ENCODE data around the gene MSLN.

The MSLN gene

DNA sequence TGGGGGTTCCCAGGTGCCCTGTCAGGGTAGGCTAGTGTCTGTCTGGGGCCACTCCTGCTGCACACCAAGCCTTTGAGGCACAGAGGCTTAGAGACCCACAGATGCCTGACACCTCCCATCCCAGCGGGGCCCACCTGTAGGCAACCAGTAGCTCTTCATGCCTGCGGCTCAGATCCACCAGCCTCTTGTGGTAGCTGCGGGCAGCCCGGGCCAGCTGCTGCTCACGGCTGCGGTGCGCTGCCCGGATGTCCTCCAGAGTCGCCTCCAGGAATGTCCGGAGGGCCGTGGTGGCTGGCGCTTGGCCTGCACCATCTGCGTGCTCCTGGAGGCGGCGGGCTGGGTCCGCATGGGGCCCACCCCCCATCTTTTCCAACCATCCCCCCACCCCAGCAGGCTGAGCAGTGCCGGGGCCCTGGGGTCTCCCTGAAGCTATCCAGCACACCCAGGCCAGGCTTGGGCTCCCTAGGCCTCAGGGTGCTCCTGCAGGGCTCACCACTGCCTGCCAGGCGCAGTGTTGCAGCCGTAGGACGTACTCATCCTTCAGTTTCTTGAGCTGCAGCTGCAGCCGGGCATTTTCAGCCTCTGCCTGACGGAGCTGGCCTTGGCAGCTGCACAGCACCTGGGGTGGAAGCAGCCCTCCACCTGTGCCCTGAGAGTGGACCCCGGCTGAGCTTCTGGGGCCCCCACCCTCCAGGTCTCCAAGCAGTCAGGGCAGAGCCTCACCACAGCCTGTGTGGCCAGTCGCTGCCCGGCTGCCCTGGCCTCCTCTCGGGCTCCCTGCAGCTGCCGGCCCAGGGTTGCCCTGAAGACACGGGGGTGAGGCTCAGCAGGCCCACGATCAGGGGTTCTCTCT lies 36.1 kb upstream of the MSLN start:
- DNase-seq = no peak

DNA sequence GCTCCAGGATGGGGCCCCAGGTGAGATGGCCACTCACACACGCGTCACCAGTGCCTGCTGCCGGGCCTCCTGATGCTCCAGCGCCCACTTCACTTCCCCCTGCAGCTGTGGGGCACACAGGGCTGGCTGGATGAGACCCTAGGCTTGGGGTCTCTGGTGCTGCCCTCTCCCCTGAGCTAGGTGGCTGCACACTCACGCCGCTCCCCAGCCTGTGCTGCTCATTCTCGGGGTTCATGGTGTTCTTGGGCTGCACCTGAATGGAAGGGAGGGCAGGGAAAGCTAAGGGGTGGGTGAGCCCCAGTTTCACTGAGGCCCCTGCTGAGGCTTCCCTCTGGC lies 35.5 kb upstream of the MSLN start:
- no peak for DNase-seq

DNA sequence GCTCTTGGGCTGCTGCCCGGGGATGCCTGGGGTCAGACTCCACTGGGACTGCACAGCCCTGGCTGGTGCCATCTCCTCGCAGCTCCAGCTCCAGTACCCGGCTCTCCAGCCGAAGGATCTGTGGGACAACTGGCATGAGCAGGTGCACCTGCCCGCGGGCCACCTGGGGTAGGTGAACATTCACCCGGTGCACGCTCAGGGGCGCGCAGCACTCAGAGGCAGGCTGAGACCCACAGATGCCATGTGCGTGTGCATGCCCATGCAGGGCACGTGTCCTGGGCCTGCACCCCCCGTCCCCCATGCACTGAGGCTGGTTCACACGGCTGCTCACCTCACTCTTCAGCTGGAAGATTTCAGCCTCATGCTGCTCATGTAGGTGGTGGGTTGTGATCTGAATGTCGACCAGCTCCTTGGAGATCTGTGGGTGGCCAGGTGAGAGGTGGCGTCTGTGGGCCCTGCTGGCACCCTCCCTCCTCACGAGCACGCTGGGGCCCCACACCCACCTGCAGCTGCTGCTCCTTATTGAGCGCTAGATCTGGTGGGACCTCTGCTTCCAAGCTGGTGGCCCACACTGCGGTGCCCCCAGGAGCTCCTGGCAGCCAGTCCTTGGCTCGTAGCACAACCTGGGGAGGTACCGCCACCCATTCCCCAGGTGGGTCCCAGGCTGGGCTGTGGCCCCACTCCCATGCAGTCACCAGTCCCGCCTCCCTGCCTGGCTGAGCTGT lies 34.9 kb upstream of the MSLN start:
- DNase-seq = no peak

DNA sequence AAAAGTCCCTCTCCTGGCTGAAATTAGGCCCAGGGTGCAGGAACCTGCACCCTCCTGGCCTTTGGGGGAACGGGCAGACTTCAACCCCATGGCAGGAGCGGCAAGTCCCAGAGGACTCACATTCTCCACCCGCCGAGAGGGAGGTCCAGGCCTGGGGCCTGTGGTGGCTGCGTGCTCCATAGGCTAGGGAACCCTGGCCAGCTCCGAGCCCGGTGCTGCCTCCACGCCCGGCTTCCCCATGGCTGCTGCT lies 34.4 kb upstream of the MSLN start:
- DNase-seq = no peak

DNA sequence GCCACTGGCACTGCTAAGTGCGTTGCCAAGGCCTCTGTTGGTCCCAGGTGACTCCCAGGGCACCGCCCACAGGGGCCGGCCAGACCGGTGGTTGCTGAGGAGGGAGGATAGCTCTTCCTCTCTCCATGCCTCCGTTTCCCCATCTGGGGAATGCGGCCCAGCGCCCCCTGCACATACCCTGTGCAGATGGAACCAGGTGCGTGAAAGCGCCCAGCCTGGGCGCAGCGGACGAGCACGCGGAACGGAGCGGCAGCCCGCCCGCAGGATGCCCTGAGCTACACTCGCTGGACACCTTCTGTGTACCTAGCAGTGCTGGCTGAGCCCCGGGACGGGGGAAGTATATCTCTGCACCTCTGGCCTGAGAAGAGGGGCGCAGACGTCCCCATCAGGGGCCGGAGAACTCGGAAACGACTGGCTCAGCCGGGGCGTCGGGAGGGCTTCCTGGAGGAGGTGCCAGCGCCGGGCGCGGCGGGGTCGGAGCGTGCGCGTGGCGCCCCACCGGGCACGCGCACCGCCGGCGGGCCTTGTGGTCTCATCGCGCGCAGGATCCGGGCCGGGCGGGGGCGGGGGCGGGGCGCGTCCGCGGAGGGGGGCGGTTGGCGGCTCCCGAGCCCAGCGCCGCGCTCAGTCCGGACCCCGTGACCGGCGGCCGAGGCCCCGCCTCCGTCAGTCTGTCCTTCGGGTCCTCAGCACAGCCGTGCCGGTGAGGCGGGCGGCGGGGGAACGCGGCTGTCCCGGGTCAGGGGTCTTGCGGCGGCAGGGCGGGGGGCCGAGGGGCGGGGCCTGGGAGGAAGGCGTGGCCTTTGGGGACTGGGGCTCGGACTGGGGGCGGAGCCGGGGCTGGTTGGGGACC lies 33.9 kb upstream of the MSLN start, which contains the start of the genes CCDC78 and HAGHL:
CCDC78 (minus strand) TSS at position 6 of the 853 bp plus-strand sequence. CDS start 76 bp downstream, outside the sequence.
HAGHL (plus strand) TSS at position 669 of the 853 bp plus-strand sequence. CDS start 404 bp downstream, outside the sequence.
- peak; percentile 61 for DNase-seq

DNA sequence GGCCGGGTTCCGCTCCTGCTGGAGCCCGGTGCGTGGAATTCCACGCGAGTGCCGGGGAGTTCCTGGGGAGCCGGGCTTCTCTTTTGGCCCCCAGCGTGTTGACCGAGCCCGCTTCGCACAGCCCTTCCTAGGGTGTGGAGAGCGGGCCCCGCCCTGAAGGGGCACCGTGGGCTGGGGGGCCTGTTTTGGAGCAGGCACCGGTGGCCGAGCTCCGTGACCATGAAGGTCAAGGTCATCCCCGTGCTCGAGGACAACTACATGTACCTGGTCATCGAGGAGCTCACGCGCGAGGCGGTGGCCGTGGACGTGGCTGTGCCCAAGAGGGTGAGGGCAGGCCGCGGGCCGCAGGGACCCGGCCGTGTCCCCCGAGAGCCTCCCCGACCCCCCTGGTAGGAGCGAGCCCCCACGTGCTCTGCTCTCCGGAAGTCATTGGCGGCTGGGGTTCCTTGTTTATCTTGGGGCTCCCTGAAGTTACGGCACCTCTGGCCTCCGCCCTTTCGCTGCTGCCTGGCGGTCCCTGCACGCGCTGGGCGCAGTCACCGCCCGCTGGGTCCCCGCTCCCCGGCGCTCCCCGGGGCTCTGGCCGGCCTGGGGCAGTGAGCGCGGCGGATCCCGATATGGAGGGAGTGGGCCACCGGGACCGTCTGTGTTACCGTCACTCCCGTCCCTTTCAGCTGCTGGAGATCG lies 33.1 kb upstream of the MSLN start:
- no peak for DNase-seq

DNA sequence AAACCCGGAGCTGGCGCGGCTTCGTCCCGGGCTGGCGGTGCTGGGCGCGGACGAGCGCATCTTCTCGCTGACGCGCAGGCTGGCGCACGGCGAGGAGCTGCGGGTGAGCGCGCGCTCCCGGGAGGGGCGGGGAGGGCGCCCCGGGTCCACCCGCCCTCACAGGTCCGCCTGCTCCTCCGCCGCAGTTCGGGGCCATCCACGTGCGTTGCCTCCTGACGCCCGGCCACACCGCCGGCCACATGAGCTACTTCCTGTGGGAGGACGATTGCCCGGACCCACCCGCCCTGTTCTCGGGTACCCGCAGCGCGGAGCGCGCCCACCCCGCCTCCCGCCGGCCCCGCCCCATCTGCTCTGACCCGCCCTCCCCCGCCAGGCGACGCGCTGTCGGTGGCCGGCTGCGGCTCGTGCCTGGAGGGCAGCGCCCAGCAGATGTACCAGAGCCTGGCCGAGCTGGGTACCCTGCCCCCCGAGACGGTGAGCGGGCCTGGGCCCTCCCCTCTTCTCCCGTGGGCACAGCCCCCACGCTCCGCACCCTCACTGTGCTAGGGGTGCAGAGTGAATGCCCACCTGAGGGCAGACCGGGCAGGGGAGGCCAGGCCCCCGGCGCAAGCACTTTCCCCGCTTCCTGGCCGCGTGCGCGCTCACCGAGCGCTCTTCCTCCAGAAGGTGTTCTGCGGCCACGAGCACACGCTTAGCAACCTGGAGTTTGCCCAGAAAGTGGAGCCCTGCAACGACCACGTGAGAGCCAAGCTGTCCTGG lies 32.2 kb upstream of the MSLN start:
- peak; percentile 70 for DNase-seq

DNA sequence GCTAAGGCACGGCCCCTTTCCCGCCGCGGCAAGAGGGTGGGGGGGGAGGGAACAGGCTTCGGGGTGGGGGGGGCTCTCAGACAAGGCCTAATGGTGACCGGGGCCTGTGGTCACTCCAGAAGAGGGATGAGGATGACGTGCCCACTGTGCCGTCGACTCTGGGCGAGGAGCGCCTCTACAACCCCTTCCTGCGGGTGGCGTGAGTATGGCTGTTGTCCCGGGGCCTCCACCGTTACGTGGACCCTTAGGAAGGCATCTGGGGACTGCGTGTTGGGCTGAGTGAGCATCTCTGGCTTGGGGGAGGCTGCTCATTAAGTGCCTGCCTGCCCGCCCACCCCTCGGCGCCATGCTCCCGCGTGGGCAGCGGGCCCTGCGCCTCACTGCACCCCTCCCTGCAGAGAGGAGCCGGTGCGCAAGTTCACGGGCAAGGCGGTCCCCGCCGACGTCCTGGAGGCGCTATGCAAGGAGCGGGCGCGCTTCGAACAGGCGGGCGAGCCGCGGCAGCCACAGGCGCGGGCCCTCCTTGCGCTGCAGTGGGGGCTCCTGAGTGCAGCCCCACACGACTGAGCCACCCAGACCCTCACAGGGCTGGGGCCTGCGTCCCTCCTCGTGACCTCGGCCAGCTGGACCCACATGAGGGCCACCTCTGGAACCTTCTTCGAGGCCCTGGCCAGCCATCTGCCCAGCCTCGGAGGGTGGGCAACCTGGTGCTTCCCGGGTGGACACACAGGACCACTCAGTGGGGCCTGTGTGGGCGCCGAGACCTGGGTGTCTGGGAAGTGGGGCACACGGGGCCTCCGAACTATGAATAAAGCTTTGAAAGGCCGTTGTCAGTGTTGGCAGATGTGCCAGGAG lies 31.4 kb upstream of the MSLN start:
- no peak for DNase-seq

DNA sequence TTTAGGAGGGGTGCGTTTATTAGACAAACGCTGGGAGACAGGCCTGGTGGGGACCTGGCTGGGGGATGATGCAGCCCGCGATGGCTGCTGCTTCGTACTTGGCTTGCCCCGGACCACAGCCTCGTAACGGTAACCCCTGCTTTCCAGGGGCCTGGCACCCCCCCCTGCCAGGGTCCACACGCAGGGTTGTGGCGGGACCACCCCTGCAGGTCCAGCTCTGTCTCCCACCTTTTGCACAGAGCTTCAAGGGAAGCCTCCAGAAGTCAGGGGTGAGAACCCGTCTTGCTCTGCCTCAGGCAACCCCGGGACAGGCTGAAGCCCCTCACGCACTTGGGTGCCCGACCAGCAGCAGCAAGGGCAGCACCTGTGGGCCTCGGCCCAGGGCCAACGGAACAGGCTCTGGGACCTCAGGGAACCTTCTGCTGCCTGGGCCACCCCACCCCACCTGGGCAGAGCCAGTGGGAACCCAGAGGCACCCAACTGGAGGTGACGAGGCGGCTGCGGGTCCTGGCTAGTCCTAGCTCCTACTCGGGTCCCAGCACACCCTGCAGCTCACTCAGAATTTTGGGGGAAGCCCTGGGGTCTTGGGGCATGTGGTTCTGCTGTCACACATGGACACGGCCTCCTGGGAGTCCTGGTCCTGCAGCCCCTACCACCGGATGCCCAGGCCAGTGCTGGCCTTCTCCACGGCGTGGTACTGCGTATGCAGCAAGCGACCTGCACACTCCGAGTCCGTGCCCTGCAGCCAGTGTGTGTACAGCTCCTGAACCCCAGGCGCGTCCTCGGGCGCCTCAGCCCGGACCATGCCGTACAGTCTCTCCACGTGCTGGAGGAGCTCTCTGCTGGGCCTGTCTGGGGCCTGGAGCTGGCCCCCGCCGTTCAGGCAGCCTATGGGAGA lies 30.5 kb upstream of the MSLN start:
- DNase-seq = no peak

DNA sequence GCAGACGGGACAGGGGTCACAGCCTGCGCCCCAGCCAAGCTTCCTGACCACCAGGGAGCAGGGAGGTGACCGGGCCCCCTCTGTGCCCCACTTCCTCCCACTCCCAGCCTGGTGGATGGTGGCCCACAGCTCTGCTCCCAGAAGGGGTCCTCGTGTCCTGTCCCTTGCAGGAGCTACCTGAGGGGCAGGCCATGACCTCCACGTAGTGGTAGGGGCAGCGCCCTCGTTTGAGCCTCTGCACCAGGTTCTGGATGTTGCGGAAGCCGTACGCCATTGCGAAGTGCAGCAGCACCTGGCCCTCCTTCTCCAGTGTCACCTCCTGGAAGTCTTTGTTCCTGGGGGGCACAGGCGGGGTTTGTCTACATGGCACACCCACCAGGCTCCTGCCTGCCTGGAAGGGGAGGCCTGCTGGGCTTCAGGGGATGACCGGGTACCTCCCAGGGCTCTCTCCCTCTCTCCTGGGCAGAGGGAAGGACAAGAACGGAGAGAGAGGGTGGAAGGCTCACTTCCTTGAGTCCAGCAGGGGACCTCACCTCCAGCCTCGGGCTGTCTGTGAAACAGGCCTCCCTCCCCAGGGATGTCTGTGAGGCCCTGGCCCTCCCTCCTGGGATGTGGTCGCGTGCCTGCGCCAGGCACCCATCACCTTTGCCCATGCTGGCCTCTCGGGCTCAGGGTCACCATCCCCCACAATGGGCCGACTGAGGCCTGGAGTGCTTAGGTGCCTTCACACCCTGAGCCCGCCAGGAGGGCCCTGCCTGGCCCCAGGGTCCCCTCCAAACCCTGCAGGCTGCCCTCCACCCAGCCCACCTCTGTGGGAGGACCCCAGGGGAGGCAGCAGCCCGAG lies 29.6 kb upstream of the MSLN start:
- no peak for DNase-seq

DNA sequence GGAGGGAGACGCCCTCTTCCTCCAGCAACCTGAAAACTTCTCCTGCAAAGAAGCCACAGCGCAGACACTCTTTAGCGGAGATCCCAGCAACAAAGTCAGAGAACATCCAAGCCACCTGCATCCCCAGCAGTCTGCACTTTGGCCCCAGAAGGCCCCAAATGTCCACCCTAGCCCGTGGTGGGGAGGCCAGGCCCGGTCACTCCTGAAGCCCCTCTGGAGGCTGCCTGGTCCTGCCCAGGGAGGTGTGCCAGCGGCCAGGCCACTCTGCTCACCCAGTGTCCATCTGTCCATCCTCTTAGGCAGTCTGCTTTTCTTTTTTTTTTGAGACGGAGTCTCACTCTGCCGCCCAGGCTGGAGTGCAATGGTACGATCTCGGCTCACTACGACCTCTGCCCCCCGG lies 28.2 kb upstream of the MSLN start:
- DNase-seq = no peak

DNA sequence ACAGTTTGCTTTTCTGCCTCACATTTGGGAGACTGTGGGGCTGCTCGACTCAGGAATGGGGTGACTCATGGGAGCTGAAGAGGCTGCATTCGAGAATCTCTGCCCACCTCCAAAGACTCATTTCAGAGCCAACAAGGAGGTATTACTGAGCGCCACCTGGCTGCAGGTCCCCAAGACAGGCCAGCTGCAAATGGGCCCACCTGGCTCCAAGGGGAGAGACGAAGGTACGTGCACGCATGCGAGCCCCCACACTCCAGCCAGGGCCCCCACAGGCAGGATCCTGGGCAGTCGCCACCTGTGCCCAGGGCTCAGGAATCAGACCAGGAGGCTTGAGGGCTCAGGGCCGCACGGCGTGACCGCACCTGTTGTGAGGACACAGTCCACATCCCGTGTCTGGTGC lies 27.6 kb upstream of the MSLN start:
- no peak for DNase-seq

DNA sequence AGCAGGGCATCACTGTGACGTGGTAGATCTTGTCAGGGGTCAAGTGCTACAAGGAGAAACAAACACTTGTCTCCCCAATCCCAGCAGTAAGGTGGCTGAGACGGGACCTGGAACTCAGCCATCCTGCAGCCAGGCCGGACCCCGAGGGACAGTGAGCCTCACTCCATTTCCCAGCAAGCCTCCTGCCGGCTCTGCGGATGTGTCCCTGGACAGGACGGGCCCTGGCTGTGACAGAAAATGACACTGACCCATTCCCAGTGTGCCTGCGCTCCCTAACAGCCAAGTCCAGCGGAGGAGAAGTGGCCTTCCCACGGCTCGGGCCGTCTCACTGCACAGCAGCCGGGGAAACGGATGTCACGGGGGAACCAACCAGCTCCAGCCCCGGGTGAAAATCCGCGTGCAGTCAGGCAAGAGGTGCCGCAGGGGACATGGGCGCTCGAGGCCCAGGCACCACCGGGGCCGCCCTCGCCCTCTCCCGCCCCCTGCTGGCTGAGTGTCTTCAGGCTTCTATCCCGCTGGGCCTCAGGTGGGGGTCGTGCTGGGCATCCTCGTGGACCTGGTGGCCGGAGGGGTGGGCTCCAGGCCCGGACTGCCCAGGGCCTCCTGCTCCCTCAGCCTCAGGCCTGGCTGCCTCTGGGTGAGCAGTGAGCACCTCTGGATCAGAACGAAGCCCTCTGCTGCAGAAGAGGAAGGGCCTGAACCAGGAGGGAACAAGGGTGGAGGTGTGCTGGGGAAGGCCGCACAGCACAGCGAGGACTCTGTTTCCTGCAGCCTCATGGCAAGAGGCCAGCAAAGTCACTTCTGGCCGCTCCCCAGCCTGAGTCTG lies 26.9 kb upstream of the MSLN start:
- no peak for DNase-seq

DNA sequence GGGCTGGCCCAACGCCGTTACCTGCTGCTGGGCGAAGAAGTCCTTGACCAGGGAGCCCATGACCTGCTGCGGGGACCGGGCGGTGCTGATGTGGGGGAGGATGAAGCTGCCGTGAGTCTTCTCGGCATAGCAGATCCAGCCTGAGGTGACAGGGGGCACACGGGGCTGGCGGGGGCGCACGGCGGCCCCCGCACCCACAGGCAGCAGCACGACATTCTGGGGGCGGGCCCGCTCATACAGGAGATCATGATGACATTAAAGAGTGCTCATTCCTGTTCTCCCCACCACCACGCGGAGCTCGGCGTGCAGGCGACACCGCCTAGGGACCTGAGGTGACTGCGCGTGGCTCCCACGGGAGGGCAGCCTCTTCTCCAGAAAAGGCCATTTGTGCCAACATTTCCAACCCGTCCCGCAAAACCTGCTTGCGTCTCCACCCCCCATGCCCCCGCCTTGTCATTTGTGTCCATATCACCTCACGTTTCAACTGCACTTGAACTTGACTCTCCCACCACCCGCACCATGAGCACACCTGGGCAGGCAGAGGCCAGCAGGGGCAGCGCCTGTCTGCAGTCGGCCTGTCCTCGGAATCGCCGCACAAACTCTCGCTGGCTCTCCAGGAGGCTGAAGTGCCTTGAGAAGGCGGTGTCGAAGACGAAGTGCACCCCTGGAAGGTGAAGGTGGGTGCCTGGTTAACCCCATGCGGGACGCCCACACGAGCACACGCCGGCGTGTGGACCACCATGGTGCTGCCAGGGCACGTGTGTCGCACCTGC lies 26.1 kb upstream of the MSLN start:
- no peak for DNase-seq

DNA sequence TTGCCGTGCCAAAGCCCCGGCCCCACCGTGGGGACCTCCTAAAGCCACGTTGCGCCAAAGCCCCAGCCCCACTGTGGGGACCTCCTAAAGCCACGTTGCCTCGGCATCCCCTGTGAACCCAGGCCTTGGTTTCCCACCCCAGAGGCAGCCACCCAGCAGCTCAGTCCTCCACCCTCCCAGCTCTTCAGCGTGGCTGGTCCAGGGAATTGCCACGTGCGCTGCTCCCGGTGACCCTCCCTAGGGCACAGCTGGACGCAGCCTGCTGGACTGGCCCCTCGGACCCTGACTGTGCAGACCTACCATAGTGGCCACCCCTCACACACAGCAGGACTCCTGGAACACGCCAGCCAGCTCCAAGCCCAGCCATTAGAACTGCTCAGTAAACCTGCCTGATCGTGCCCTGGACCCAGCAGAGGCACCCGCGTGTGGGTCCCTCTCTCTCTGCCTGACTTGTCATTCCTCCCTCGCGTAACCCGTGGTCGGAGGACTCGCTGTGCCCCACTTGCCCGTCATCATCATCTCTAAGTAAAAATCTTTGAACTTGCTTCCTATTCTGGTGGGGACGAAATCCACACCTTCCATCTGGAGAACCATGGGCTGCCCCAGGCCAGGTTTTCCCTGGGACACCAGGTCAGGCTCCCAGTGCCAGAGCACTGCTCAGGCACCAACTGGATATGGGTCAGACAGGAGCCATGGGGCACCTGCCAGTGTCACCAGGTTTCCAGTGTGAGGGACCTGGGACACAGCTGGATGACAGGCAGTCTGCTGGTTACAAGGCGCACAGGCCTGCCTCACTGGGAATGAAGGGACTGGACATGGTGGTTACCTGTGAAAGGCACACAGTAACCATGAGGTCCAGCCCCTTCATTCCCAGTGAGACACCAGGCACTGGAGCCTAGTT lies 25.3 kb upstream of the MSLN start:
- DNase-seq = no peak

DNA sequence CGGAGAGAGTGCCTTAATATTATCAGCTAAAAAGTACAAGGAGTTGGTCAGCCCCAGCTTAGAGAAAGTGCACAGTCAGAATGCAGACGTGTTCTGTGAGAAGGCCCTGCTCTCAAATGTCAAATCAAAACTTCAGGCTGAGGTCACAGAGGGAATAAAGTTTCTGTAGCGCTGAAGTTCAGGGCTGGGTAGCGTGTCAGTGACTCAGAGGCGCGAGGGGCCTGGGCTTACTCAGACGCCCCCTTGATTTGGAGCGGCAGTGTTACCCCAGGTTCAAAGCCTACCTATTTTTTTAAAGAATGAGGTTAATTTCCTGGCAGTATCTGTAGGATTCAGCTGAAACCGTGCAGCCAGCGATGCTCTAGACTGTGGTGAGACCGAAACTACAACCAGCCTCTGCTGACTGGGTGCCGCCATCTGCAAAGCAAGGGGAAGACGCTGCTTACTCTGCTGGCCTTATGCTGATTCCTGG lies 24.5 kb upstream of the MSLN start:
- no peak for DNase-seq
